Measurements from ENCODE around the gene CCDC152.

DNA sequence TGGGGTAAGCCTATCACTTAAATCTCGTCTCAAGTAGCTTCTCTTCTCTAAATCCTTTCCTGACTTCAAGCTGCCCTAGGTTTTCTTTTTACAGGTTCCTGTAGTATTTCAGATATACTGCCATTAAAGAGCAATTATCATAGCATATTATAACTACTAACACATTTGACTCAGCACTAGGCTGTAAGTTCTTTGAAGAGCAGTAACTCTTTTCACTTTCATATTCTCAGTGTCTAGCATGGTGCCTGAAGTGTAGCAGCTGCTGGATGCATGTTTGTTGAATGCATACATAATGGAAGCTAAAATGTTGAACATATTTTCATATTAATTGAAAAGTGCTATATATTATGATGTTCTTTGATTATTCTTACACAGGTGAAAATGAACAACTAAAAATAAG is 22.5 kb downstream of the CCDC152 start:
- TF ChIP-seq CTCF (IDR thresholded peaks at IDR 0.05 in 4 of 5, conservative IDR thresholded peaks at IDR 0.05 in 1 of 5) (no peak), POLR2A (IDR thresholded peaks at IDR 0.05) (no peak)

All from gastrocnemius medialis (tissue), 4 donors.